ENCODE data around the gene RCN2.
"Not testable (repeated sequence)": the region's sequence is repeated elsewhere in the genome, so short reads cannot be mapped to it uniquely, and the experiment has no call there.

Gene RCN2

DNA sequence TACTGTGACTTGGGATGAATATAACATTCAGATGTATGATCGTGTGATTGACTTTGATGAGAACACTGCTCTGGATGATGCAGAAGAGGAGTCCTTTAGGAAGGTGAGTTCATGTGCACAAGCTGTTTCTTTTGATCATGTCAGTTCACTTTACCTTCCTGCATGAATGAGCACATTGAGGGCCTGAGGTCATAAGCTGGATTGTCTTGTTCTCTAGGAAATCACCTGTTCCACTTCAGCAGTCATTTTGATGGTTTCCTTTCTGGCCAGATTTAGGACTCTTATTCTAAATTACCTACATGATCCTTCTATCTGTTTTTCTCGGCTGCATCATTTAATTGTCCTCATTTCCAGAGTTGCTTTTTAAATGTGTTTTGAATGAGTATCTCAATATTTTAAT lies 4.1 kb downstream of the RCN2 start:
- DNase-seq = no peak

DNA sequence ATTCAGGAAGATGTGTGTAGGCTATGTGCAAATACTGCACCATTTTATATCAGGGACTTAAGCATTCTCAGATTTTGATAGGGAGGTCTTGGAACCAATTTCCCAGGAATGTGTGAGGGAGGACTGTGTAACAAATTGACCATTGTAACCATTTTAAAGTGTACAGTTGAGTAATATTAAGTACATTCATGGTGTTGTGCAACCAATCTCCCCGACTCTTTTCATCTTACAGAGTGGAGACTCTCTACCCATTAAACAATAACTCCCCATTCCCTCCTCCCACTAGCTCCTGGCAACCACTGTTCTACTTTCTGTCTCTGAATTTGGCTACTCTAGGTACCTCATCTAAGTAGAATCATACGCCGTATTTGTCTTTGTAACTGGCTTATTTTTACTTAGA lies 5.1 kb downstream of the RCN2 start:
- DNase-seq = no peak

DNA sequence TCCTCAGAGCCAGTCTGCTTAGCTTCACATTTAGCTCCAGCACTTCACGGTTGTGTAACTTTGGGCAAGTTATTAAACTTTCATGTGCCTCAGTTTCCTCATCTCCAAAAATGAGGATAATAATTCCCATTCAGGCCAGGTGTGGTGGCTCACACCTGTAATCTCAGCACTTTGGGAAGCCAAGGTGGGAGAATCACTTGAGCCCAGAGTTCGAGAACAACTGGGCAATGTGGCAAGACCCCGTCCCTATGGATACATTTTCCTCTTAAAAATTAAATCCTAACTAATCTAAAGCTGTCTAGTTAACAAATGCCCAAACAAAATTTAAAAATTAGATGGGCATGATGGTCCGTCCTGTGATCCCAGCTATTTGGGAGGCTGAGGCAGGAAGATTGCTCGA lies 7.2 kb downstream of the RCN2 start:
- DNase-seq = no peak

DNA sequence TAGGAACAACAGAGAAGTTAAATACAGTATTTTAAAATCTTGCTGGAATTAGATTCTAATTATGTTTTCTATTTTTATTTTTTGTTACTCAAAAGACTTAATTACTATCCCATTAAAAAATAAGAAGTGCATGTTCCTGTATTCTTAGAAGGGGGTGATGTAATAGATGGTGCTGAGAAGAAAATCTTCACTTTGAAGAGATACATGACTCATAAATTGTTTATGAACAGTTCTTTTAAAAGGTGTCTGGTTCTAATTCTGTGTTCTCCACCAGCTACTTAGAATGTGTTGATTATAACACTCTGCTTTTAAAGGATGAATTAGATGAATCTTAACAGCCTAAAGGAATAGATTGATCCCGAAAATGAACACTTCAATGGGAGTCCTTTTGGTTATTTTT lies 8.2 kb downstream of the RCN2 start:
- DNase-seq = no peak

DNA sequence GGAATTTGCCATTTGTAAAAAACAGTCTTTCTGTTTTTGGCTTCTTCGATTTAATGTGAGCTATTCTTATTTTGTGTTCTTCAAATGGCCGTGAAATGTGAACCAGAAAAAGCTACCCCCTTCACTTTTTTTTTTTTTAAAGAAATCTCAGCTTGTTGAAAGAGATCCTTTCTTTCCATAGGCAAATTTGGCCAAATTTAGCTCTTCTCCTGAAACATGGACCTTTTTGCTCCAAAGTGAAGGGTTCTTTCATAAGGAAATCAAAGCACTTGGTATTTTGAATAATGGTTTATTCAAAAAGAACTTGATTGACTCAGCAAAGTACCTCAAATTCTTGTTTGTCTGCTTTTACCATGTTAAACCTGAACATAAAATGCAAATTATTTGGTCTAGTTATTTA lies 10.1 kb downstream of the RCN2 start:
- no peak for DNase-seq

DNA sequence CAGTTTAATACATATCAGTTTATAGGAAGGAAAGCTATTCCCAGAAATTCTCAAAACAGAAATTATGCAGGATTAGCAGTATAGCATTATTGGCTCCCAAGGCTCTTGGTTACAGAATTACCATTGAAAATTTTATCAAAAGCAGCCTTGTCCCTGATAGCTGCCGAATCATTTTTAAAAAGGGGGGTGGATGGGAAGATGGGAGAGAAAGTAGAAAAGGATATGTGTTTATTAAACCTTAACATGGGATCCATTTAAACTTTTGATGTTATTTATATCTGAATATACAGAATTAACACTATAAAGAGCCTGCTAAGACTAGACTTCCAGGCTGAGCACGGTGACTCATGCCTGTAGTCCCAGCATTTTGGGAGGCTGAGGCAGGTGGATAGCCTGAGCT lies 10.8 kb downstream of the RCN2 start:
- no peak for DNase-seq

DNA sequence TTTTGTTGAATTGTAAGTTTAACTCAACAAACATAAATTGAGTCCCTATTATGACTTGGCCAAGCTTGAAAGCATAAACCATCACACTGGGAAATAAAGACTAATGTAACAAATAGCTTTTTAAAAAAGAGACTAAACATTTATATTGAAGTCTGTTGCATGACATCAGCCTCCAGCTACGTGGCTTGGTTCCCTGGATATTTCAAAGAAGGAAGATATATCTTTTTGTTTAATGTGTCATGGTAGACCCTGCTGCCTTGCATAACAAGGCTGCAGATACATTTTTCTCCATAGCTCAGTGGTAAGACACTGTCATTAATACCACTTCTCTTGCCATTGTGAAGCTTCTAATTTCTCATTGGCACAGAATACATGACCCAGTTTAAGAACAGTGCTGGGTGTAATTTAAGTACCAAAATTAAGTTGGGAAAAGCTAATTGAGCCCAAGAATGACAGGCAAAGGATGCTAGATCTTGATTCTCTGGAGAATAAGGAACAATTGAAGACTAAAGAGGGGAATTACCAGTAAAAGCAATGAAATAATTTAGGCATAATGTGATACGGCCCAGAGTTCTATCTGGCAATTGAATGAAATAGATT lies 14.0 kb downstream of the RCN2 start:
- no peak for DNase-seq

DNA sequence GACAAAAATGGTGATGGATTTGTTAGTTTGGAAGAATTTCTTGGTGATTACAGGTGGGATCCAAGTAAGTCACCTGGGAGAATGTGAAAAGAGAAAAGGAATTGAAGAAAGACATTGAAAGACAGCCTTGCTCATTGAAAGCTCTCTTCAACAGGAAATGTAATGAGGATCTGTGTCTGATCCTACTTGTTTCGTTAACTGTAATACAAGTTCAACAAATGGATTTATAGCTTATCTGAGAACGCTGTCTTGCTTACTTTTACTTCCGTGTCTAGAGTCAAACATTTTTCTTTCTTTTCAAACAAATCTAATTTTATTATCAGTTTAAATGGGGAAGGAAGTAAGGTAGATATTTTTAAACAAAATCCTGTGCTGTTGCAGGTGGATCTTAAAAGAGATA lies 15.9 kb downstream of the RCN2 start:
- no peak for DNase-seq

DNA sequence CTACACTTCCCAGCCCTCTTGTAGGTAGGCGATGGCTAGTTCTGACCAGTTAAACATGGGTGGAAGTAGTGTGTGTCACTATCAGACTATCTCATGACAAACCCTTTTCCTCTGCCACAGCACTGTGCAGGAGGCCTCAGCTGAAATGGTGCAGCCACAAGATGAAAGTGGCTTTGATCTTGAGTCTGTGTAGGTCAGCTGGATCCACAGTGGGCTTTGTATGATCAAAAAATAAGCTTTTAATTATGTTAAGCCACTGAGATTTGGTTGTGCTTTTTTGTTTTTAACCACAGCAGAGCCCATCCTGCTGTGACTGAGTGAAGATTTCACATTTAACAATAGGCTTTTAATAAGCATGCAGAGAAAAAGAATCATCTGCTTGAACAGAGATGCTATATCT lies 19.7 kb downstream of the RCN2 start:
- no peak for DNase-seq

DNA sequence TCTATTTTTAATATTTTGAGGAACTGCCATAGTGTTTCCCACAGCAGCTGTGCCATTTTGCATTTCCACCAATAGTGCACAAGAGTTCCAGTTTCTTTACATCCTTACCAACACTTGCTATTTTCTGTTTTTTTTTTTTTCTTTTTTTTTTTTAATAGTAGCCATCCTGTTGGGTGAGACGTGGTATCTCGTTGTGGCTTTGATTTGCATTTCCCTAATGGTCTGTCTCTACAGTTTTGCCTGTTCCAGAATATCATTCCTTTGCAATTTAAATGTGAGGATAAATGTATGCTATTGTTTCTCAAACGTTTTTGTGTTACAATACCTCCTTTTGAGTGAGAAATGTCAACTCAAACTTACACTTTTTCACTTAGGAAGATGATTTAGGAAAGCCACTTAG lies 22.4 kb downstream of the RCN2 start:
- DNase-seq = no peak

DNA sequence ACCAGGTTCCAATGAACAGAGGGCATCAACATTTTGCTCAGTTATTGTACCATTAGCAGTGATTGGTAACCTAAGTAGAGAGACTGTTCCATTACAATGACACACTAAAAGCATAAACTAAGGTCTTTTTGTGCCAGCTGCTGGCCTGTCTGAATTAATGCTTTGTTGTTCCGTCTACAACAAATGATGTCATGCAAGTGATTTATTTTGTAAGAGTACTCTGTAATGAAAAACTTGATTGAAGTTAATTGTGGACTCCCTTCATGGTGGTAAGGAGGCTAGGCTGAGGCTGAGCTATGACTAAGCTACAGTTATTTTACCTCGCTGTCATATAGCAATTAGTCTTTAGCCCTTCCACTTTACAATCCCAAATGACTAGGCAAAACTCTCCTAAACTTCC lies 23.2 kb downstream of the RCN2 start:
- no peak for DNase-seq

DNA sequence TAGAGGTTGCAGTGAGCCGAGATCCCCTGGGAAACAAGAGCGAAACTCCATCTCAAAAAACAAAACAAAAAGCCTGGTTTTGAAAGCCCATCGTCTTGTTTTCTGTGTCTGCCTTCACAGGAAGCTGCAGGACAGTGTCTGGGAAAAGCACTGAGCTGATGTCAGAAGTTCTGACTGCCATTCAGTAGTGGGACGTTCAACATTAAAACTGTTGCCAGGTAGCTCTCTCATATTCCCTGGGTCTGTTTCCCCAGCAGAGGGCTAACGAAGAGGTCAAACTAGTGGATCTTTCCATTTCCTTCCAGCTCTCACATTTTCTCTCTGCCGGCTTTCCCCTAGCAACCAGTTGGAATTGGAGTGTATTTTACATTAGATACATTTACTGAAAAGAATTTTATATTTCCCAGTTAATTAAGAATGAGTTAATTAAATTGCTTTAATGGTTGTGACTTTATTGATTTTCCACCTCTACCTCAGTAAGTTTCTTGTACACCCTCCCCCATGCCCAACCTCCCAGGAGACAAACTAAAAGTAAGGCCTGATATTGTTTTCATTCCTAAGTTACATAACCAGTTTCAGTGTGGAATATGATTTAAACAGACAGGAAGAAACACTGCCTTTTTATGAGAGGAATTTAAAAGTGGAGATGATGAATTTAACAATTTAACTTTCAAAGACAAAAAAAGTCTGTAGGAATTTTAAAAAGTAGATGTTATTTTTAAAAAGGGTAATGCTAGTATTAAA lies 29.9 kb downstream of the RCN2 start:
- DNase-seq = no peak

DNA sequence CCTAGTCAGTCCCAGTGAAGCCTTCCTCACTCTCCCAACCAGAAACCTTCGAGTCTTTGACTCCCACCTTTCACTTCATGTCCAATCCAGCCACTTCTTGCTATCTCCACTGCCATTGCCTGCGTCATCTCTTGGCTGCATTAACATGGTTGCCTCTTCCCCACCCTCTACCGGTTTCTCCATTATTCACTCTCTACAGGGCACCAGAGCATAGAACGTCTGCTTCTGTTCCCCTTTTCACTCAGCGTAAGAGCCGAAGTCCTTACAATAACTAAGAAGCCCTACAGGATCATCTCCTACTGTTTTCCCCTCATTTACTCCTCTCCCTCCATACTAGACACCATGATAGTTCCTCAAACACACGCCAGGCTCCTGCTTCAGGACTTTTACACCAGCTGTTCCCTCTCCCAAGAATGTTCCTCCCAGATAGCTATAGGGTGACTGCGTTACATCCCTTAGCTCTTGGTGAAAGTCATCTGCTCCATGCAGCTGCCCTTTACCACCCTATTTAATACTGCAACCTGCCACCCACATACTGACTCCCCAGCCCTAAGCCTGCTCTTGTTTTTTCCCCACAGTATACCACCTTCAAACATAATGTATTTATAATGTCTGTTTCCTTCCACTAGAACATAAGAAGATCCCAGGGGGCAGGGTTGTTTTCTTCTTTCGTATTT lies 30.9 kb downstream of the RCN2 start:
- no peak for DNase-seq

DNA sequence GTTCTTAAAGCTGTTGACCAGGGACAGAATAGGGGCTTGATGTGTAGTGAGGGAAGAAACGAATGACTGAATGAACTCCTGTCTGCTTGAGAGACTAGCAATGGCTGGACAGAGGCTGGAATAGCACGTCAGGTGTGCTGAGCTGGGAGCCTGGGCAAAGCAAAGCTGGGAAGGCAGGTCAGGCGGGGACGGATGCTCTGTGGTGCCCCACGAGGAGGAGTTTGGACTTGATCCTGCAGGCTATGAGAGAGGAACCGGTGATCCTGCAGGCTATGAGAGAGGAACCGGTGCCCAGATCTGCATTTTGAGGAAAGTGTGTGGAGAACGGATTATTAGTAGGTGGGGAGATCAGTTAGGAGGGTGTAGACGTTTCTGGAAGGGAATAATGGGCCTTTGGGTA lies 32.0 kb downstream of the RCN2 start:
- no peak for DNase-seq

DNA sequence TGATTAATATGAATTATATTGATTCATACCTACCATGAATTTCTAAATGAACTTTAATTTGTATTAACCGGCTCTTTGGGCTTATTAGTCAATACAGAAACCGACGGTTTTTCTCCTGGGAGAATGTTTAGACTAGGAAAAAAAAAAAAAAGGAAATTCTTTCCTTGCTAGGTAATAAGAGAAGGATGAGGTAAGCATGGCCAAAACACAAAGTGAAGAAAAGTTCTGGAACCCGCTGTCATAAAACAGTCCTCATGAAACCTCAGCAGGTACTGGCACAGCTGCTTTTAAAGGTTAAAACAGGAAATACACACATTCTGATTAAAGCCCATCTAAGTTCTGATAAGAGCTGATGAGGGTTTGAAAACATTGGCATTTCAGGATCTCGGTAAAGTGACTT lies 32.6 kb downstream of the RCN2 start:
- DNase-seq = no peak

DNA sequence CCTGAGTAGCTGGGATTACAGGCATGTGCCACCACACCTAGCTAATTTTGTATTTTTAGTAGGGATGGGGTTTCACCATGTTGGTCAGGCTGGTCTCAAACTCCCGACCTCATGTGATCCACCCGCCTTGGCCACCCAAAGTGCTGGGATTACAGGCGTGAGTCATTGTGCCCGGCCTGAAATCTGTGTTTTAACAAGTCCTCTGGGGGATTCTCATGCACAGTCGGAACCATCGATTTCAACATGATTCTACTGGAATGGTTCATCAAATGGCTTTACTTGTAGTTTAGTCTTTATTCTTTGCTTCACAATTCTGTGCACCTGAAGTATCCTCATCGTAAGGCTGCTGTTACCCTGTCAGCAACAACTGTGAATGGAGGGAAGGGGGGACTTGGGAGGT lies 34.5 kb downstream of the RCN2 start:
- DNase-seq = not testable (repeated sequence)

DNA sequence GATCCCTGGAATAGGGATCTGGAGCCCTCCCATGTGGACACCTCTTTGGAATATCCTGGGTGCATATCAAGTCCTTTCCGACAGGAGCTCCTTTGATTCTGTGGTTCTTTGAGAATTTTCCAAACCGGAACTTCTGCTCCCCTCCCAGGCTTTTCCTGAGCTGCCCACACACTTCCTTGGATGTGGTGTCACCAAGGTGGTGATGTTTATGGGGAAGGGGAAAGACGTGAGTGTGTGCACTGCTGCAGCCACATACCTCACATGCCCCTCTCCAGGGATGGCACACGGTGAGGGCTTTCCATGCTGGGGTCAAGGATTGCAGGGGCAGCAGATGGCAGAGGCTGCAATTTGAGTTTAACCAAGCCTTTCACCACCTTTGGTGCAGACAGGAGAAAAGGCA lies 35.5 kb downstream of the RCN2 start:
- no peak for DNase-seq

DNA sequence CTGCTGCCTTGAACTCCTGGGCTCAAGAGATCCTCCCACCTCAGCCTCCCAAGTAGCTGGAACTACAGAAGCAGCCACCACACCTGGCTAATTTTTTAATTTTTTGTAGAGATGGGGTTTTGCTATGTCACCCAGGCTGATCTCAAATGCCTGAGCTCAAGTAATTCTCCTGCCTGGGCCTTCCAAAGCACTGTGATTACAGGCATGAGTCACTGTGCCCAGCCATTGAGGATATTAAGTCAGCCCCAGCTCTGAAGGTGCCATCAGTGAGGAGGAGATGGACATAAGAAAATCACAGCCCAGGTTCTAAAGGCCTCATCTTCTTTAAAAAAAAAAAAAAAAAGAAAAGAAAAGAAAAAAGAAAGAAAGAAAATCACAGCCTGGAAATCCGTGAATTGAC lies 36.8 kb downstream of the RCN2 start:
- DNase-seq = no peak

DNA sequence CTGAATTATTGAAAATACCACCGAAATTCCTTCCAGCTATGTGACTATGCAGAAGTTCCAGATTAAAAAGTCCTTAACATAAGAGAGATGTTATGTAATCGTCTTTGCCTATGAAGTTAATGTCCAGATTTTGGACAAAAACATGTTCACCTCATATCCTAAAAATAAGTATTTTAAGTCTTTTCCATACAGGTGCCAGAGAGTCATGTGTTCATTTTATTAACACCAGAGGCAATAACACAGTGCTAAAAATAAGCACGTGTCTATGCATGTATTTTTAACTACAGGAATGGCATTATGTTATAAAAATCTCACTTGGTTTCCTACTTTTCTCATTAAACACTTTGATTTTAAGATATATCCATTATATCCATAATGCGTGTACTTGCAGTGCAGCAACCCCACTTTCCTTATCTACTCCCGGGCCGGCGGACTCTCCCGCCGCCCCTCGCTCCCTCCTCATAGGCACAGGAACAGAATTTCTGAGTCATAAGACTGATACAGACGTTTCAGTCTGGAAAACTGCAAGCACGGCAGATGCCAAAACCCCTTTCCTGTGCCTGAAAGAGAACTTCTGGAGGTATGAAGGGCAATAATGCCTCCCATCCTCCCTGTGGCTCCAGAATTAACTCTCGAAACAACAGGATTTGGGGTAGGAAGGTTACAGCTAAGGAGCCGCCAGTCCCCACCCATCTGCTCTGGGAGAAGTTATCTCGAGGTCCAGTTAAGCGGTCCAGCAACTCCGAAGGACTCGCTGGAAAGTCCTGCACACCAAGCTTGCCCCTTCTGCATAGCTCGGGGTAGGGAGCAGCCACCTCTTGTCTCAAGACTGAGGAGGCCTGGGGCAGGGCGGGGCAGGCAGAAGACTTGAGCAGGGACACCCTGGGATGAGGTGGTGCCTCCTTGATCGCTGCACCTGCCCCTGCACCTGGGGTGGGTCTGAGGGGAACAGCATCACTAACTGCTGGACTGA lies 41.1 kb downstream of the RCN2 start:
- DNase-seq = no peak

DNA sequence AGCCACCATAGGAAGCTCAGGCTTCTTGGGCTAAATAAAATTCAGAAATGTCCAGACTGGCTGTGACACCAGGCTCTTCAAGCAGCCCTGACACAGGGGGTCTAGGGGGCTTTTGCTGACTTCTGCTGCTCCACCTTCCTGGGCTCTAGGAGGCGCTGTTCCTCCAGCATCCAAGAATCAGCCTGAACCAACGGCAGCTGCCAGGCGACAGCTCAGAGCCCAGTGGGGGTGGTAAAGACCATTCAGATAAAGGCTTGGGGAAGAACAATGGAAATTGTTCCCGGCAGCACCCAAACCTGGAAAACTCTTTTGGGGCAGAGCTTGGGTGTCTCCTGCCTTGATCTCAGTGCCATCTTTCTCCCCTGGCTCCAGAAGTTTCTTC lies 41.8 kb downstream of the RCN2 start:
- peak; percentile 74 for DNase-seq

DNA sequence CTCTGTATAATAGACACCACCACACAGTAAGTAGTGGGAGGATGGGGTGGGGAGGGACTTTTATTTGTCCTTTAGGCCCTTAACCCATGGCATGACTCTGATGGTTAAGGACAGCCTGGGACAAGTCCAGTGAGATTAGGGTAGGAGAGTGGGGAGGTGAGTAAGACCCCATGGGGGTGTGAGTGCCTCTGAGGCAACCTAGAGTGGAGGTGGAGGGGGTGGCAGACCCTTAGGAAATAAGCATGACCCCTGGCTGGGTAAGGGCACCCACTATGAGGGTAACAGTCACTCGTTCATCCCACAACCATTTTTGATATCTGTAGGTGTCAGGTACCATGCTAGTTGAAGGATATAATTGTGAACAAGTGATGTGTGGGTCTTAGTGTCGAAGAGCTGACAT lies 42.4 kb downstream of the RCN2 start:
- no peak for DNase-seq

DNA sequence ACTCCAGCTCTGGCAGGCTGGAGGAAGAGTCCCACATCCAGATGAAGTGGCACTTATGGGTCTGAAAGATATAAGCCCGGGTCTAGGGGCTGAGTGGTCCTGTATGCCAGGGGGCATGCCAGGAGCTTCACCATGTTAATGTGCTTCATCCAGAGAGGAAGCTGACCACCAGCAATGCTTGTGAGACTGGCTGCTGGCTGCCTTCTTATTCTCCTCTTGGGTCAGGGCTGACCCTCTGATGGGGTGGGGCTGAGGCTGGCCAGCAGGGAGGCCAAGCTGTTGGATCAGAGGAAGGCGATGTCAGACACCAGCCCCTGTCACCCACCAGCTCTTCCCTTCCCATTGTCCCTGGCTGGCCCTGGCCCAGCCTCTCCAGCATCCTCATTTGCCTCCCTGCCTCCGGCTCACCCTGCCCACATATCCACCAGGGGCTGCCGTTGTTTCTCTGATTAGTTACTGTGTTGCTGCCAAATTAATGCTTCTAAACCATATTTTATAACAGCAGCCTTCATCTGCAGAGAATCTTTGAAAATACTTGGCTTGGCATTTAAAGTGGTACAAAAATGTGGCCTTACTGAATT lies 43.0 kb downstream of the RCN2 start:
- DNase-seq = no peak

DNA sequence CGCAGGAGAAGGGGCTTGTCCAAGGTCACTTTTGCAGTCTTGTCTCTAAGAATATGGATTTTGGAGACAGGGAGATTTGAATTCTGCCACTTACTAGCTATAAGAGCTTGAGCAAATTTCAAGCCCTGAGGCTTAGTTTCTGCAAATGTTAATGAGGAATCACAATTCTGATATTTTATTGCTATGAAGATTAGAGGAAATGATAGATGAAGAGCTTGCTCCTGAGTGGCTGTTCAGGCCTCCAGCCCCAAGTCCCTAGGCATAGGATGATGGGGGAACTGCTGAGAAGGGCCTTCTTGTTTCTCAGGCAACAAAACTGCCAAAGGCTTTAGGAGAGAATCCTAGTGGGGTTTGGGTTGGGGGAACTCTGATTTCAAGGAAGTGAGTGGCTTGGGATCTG lies 44.6 kb downstream of the RCN2 start:
- DNase-seq = no peak
